Breast epithelium (tissue), 3 donors: ENCODE measurements around the gene UGGT1.

Experiments used
- POLR2A ChIP-seq: fragments of 450-650 bp; IDR thresholded peaks from one replicate; pipeline ENCODE4 v1.6.1; 2016; ENCODE audit warnings: antibody characterized with exemption, mild to moderate bottlenecking, moderate library complexity
- POLR2AphosphoS5 ChIP-seq, 3 donors: sonication (generic); formaldehyde crosslinking; IDR thresholded peaks; one replicate each; pipeline ENCODE4 v1.6.1; 2017; ENCODE audit warnings: antibody characterized with exemption in 3 of 3
- TF ChIP-seq, protein P1 (sequence below), 3 donors: fragments of 450-650 bp; IDR thresholded peaks; one replicate each; pipeline ENCODE4 v1.5.1; 2016 to 2017; ENCODE audit warnings: antibody characterized with exemption in 3 of 3, mild to moderate bottlenecking in 3 of 3, moderate library complexity in 3 of 3

- TF ChIP-seq, protein P1, sequence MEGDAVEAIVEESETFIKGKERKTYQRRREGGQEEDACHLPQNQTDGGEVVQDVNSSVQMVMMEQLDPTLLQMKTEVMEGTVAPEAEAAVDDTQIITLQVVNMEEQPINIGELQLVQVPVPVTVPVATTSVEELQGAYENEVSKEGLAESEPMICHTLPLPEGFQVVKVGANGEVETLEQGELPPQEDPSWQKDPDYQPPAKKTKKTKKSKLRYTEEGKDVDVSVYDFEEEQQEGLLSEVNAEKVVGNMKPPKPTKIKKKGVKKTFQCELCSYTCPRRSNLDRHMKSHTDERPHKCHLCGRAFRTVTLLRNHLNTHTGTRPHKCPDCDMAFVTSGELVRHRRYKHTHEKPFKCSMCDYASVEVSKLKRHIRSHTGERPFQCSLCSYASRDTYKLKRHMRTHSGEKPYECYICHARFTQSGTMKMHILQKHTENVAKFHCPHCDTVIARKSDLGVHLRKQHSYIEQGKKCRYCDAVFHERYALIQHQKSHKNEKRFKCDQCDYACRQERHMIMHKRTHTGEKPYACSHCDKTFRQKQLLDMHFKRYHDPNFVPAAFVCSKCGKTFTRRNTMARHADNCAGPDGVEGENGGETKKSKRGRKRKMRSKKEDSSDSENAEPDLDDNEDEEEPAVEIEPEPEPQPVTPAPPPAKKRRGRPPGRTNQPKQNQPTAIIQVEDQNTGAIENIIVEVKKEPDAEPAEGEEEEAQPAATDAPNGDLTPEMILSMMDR (IDR thresholded peaks at IDR 0.05) = no peak
- TF ChIP-seq POLR2A (no peak), POLR2AphosphoS5 (IDR thresholded peaks at IDR 0.05) (no peak)
Measured at GRCh38 chr2:128217671-128218070, 126.7 kb downstream of the UGGT1 start.
